ENCODE results near the gene GALNT1. TPM values are rescaled to one million over a fixed set of nuclear protein-coding genes. Genes with fewer than 3 reads are reported as not detected.

The GALNT1 gene
- total RNA-seq, 2 experiments from 2014 or later, result 49.5 to 51.8 TPM

DNA sequence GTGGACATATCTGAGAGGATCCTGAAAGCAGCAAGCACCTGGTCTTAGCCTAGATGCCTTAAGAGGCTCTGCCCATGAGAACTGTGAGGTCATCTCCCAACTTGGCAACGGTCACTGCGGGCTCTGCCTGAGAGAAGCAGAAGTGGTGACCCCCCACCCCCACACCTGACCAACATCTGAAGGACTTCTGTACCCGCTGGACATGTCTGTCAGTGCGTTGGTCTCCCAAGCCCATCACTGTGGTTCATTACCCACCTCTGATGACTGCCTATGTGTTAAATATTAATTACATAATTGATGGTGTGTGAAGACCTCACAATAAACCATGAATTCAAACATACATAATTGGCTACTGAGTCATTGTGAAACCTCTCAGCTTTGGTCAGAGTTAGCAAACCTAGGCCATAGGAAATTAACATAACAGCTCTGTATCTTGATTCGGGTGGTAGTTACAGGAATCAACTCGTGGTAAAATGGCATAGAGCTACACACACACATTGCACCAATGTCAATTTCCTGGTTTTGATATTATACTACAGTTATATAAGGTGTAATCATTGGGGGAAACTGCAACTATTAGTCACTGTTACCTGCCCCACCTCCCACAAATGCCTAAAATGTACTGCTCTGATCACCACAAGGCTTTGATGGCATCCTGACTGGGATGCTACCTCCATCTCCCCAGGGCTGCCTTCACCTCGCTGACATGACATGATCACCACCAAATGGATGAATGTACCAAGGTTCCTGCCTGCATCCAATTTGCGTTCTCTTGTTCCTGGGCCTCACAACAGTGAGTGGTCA lies 4.3 kb upstream of the GALNT1 start:
- Mint-ChIP-seq H3K27ac (peak overlapping the region; percentile 78), H3K27me3 (peaks cover 16% of the 10 kb centered on the region), H3K9me3 (peaks cover 16% of the 10 kb centered on the region), H3K4me3 (no peak overlapping the region), H3K36me3 (peaks cover 14% of the 10 kb centered on the region), H3K4me1 (peaks cover 34% of the 10 kb centered on the region)
- DNase-seq, result peak; percentile 64

DNA sequence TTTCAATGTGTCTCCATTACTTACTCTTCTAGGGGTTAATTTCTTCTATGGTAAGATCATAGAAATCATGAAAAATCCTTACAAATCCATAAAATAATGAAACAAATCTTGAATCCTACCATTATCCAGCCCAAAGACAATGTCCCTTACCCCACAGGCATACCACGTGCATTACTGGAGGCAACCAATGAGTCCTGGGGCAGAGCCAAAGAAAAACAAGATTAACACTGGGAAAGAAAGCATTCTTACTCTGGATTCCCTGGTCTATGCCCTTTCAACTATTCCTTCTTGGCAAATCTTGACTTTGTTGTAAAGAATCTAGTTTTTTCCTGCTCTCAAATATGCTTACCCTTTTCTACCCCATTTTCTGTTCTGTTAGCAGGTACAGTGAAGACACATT lies 3.1 kb upstream of the GALNT1 start:
- DNase-seq, result no peak
- peaks cover 17% of the 10 kb centered on the region for H3K36me3 Mint-ChIP-seq
- H3K4me3 Mint-ChIP-seq, result no peak overlapping the region

DNA sequence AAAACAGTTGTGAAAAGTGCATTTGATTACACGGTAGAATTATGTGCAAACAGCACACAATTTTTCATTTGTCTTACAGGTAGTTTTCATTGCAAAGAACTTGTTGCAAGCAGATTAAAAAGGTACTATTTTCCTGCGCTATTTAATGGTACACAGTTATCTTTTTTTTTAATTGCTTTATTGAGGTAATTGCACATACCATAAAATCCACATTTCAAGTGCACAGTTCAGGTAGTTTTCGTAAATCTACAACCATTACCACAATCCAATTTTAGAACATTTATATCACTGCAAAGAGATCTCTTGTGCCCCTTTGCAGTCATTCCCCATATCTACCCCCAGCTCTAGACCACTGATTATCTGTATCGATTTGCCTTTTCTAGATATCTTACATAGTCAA lies 2.6 kb upstream of the GALNT1 start:
- H3K36me3 Mint-ChIP-seq, result peaks cover 19% of the 10 kb centered on the region
- no peak for DNase-seq
- peaks cover 16% of the 10 kb centered on the region for H3K27me3 Mint-ChIP-seq
- H3K4me3 Mint-ChIP-seq, result no peak overlapping the region
- H3K9me3 Mint-ChIP-seq, result peaks cover 17% of the 10 kb centered on the region
- H3K4me1 Mint-ChIP-seq, result peaks cover 36% of the 10 kb centered on the region
- no peak overlapping the region for H3K27ac Mint-ChIP-seq

More for the DNA sequence above, 3.1 kb upstream of the GALNT1 start:
- H3K27me3 Mint-ChIP-seq, result peaks cover 16% of the 10 kb centered on the region
- H3K9me3 Mint-ChIP-seq, result peaks cover 16% of the 10 kb centered on the region
- H3K27ac Mint-ChIP-seq, result no peak overlapping the region
- H3K4me1 Mint-ChIP-seq, result peaks cover 38% of the 10 kb centered on the region

- H3K9me3 Mint-ChIP-seq, result peaks cover 26% of the 10 kb centered on the region
- peaks cover 32% of the 10 kb centered on the region for H3K36me3 Mint-ChIP-seq
- peak overlapping the region; percentile 76 for H3K27ac Mint-ChIP-seq
- peak overlapping the region; percentile 75 for H3K4me3 Mint-ChIP-seq
- peak; percentile 67 for DNase-seq
- peaks cover 37% of the 10 kb centered on the region for H3K4me1 Mint-ChIP-seq
- H3K27me3 Mint-ChIP-seq, result peaks cover 16% of the 10 kb centered on the region
Observed at GRCh38 chr18:35580701-35581539, 620 bp upstream of the GALNT1 start.

DNA sequence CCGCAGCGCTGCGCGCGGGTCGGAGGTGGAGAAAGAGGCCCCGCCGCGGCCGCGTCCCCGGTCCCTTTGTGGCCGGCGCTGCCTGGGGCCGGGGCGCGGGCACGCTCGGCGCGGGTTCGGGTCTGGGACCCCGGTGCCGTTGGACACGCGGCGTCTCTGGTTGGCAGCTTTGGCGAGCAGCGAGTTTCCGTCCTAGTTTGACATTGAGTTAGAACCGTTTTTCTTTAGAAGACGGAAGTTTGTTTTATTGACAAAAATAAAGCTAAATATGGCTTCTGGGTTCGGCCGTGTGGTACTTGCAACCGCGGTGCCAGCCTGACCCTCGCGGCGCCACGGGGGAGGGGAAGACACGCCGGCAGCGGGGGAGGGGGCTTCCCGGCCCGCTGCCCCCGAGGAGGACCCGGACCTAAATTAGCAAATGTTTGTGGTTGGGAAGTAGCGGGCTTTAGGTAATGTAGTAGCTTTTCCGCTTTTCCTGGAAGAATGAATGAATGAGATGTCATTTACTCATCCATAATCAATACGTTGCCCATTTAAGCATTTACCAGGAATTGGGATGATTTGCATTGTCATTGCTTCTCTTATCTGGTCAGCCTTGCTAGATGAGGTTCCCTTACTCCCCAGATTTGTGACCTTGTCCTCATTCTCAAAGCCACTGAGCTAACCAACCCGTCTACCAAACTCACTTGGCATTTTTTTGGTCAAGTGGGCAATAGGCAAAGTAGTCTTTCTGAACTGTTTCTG lies 530 bp downstream of the GALNT1 start:
- peak overlapping the region; percentile 81 for H3K4me3 Mint-ChIP-seq
- H3K9me3 Mint-ChIP-seq, result peaks cover 17% of the 10 kb centered on the region
- H3K27me3 Mint-ChIP-seq, result peaks cover 16% of the 10 kb centered on the region
- peak; percentile 28 for DNase-seq
- peaks cover 29% of the 10 kb centered on the region for H3K4me1 Mint-ChIP-seq
- peak overlapping the region; percentile 77 for H3K27ac Mint-ChIP-seq
- H3K36me3 Mint-ChIP-seq, result peaks cover 25% of the 10 kb centered on the region

GRCh38 chr18:35582899-35583558 lies 1.5 kb downstream of the GALNT1 start:
- Mint-ChIP-seq H3K27ac (no peak overlapping the region), H3K36me3 (peaks cover 34% of the 10 kb centered on the region), H3K27me3 (peaks cover 13% of the 10 kb centered on the region), H3K9me3 (peaks cover 20% of the 10 kb centered on the region), H3K4me1 (peaks cover 27% of the 10 kb centered on the region), H3K4me3 (peak overlapping the region; percentile 81)
- no peak for DNase-seq

DNA sequence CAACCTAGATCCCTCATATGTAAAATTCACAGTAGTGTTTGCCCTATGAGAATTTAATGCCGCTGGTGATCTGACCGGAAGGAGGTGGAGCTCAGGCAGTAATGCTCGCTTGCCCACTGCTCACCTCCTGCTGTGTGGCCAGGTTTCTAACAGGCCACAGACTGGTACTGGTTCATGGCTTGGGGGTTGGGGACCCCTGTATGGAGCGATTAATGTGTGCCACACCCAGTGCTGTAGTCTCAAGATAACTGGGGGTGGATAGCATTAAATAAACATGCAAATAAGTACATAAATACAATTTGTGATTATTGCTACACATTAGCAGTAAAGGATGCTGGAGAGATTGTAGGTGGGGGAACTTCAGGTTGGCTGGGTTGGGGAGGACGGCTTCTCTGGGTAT lies 3.2 kb downstream of the GALNT1 start:
- Mint-ChIP-seq H3K4me1 (peaks cover 38% of the 10 kb centered on the region), H3K36me3 (peaks cover 47% of the 10 kb centered on the region), H3K27ac (no peak overlapping the region), H3K9me3 (peaks cover 26% of the 10 kb centered on the region), H3K4me3 (no peak overlapping the region), H3K27me3 (peaks cover under 1% of the 10 kb centered on the region)
- DNase-seq, result no peak

- Mint-ChIP-seq H3K4me1 (peaks cover 38% of the 10 kb centered on the region), H3K36me3 (peaks cover 50% of the 10 kb centered on the region), H3K4me3 (no peak overlapping the region), H3K27me3 (no peaks in the 10 kb centered on the region), H3K27ac (no peak overlapping the region), H3K9me3 (peaks cover 26% of the 10 kb centered on the region)
- no peak for DNase-seq
Observed at GRCh38 chr18:35585608-35586007, 4.1 kb downstream of the GALNT1 start.

- no peak overlapping the region for H3K4me3 Mint-ChIP-seq
- H3K9me3 Mint-ChIP-seq, result peaks cover 26% of the 10 kb centered on the region
- DNase-seq, result no peak
- H3K36me3 Mint-ChIP-seq, result peaks cover 51% of the 10 kb centered on the region
- no peak overlapping the region for H3K27ac Mint-ChIP-seq
- no peaks in the 10 kb centered on the region for H3K27me3 Mint-ChIP-seq
- H3K4me1 Mint-ChIP-seq, result peaks cover 31% of the 10 kb centered on the region
Observed at GRCh38 chr18:35588122-35588521, 6.6 kb downstream of the GALNT1 start.

- H3K4me3 Mint-ChIP-seq, result no peak overlapping the region
- peaks cover 46% of the 10 kb centered on the region for H3K36me3 Mint-ChIP-seq
- peaks cover 27% of the 10 kb centered on the region for H3K4me1 Mint-ChIP-seq
- no peak overlapping the region for H3K27ac Mint-ChIP-seq
- DNase-seq, result peak; percentile 15
- peaks cover 25% of the 10 kb centered on the region for H3K9me3 Mint-ChIP-seq
- no peaks in the 10 kb centered on the region for H3K27me3 Mint-ChIP-seq
Observed at GRCh38 chr18:35588995-35589394, 7.5 kb downstream of the GALNT1 start.

GRCh38 chr18:35589546-35589945 lies 8.0 kb downstream of the GALNT1 start:
- Mint-ChIP-seq H3K36me3 (peaks cover 47% of the 10 kb centered on the region), H3K27me3 (no peaks in the 10 kb centered on the region), H3K27ac (no peak overlapping the region), H3K9me3 (peaks cover 21% of the 10 kb centered on the region), H3K4me1 (peaks cover 32% of the 10 kb centered on the region), H3K4me3 (no peak overlapping the region)
- no peak for DNase-seq

- no peak for DNase-seq
- Mint-ChIP-seq H3K27me3 (no peaks in the 10 kb centered on the region), H3K27ac (peak overlapping the region; percentile 49), H3K9me3 (peaks cover 12% of the 10 kb centered on the region), H3K4me1 (peaks cover 34% of the 10 kb centered on the region), H3K4me3 (no peak overlapping the region), H3K36me3 (peaks cover 37% of the 10 kb centered on the region)
Observed at GRCh38 chr18:35590935-35591334, 9.4 kb downstream of the GALNT1 start.

DNA sequence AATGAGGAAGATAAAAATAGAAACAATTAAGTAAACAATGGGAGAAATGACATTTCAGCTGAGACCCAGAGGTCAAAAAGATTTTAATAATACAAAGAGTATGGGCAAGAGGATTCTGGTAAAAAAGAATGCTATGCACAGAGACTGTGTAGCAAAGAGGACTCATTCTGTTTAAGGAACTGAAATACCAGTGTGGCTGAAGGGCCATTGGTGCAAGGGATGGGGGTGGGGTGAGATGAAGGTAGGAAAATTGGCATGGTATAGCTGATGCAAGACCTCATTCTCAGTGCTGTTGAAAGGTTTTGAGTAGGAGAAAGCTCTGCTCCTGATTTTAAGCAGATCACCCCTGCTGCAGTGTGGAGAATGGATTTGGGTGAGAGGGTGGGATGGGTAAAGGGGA lies 10.8 kb downstream of the GALNT1 start:
- peaks cover 34% of the 10 kb centered on the region for H3K36me3 Mint-ChIP-seq
- DNase-seq, result no peak

DNA sequence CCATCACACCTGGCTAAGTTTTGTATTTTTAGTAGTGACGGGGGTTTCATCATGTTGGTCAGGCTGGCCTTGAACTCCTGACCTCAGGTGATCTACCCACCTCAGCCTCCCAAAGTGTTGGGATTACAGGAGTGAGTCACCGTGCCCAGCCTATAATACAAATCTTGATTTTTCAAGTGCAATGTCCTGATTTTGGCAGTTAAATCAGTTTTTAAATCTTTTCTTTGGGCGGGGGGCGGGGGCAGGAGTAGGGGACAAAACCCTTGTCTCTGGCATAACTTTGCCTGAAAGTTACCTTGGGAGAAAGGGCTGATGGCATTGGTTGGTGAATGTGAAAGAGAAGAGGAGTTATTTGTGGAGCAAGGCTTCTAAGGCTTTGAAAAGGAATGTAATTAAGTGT lies 12.3 kb downstream of the GALNT1 start:
- DNase-seq, result no peak
- no peaks in the 10 kb centered on the region for H3K27me3 Mint-ChIP-seq
- H3K27ac Mint-ChIP-seq, result no peak overlapping the region
- H3K4me3 Mint-ChIP-seq, result no peak overlapping the region
- peaks cover 28% of the 10 kb centered on the region for H3K36me3 Mint-ChIP-seq
- peaks cover 30% of the 10 kb centered on the region for H3K4me1 Mint-ChIP-seq
- peaks cover 3% of the 10 kb centered on the region for H3K9me3 Mint-ChIP-seq

More for the DNA sequence above, 10.8 kb downstream of the GALNT1 start:
- H3K4me3 Mint-ChIP-seq, result no peak overlapping the region
- H3K27ac Mint-ChIP-seq, result no peak overlapping the region
- H3K27me3 Mint-ChIP-seq, result no peaks in the 10 kb centered on the region
- H3K4me1 Mint-ChIP-seq, result peaks cover 42% of the 10 kb centered on the region
- H3K9me3 Mint-ChIP-seq, result peaks cover 10% of the 10 kb centered on the region

All from activated naive CD8-positive, alpha-beta T cell treated with anti-CD3 and anti-CD28 coated beads for 36 hours (primary cell).